Amygdala (tissue), 56 donors: ENCODE data around the gene FARP1.

ENCODE experiments used
- DNase-seq, 56 donors: peaks; one replicate each; lab custom pipeline; 2025; lab: John Stamatoyannopoulos, UW

FARP1 gene

DNA sequence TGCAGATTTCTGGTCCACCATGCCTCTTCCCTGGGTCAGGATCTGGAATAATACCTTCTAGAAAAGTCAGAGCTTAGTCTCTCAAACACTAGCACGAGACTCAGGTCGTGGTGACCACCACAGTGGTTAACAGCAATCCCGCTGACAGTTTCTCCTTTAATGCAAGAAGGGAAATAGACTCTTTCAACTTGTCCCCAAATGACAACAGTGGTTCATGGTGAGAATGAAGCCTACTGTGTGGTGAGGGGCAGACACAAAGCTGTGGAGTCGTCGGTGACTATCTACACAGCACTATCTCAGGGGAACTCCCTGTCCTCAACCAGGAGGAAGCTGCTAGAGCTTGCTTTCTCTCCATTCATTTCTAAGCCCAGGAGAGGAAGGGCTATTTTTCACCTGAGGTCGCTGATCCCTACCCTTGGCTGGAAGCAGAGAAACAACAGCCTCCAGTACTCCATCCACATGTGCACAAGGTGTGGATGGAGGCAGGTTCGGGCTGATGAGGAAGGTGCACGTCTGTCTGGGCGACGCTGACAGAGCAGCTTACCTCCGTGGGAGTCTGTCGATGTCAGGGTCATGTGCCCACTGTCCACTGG, 361.6 kb downstream of the FARP1 start:
- DNase-seq, result no peak
